ENCODE data around the gene MYO3B.
"Not testable (repeated sequence)": the region's sequence is repeated elsewhere in the genome, so short reads cannot be mapped to it uniquely, and the experiment has no call there.

Gene MYO3B

GRCh38 chr2:170349269-170349668, 171.3 kb downstream of the MYO3B start:
- DNase-seq, result not testable (repeated sequence)

- no peak for DNase-seq
Observed at GRCh38 chr2:170350929-170351826, 173.2 kb downstream of the MYO3B start.

- no peak for DNase-seq
Observed at GRCh38 chr2:170353723-170354122, 175.8 kb downstream of the MYO3B start.

- no peak for DNase-seq
Observed at GRCh38 chr2:170354388-170354787, 176.4 kb downstream of the MYO3B start.

- peak; percentile 34 for DNase-seq
Observed at GRCh38 chr2:170354855-170355780, 177.2 kb downstream of the MYO3B start.

- no peak for DNase-seq
Observed at GRCh38 chr2:170359466-170359865, 181.5 kb downstream of the MYO3B start.

- no peak for DNase-seq
Observed at GRCh38 chr2:170360546-170361089, 182.7 kb downstream of the MYO3B start.

GRCh38 chr2:170361090-170361936, 183.4 kb downstream of the MYO3B start:
- peak; percentile 24 for DNase-seq

- DNase-seq, result no peak
Observed at GRCh38 chr2:170362313-170362870, 184.4 kb downstream of the MYO3B start.

GRCh38 chr2:170362871-170363631, 185.1 kb downstream of the MYO3B start:
- DNase-seq, result peak; percentile 51

- no peak for DNase-seq
Observed at GRCh38 chr2:170365003-170365402, 187.1 kb downstream of the MYO3B start.

- DNase-seq, result no peak
Observed at GRCh38 chr2:170365686-170366085, 187.7 kb downstream of the MYO3B start.

GRCh38 chr2:170368370-170368769, 190.4 kb downstream of the MYO3B start:
- no peak for DNase-seq

GRCh38 chr2:170369228-170369627, 191.3 kb downstream of the MYO3B start:
- no peak for DNase-seq

GRCh38 chr2:170369894-170370293, 191.9 kb downstream of the MYO3B start:
- peak; percentile 35 for DNase-seq

GRCh38 chr2:170371231-170371998, 193.5 kb downstream of the MYO3B start:
- no peak for DNase-seq

- no peak for DNase-seq
Observed at GRCh38 chr2:170375192-170375591, 197.2 kb downstream of the MYO3B start.

GRCh38 chr2:170377500-170378207, 199.7 kb downstream of the MYO3B start:
- no peak for DNase-seq

- DNase-seq, result no peak
Observed at GRCh38 chr2:170380267-170380666, 202.3 kb downstream of the MYO3B start.

GRCh38 chr2:170381678-170382077, 203.7 kb downstream of the MYO3B start:
- no peak for DNase-seq

Data from DMS153 (cell line).